Activated naive CD8-positive, alpha-beta T cell treated with anti-CD3 and anti-CD28 coated beads, Interleukin-2, amount 10 ng/mL, durations not matched to agents 7 days and 5 days (primary cell): ENCODE data around the gene NDUFB2. TPM values are rescaled to one million over a fixed set of nuclear protein-coding genes. Genes with fewer than 3 reads are reported as not detected.
A peak's percentile ranks its signal among the peaks of the same experiment; 100 is the strongest.
"Not testable (repeated sequence)": the region's sequence is repeated elsewhere in the genome, so short reads cannot be mapped to it uniquely, and the experiment has no call there.

Source experiments
- ATAC-seq: fragments of 150-1000 bp; cut with Tn5 transposase; one replicate; pipeline ENCODE4 v1.10.0; 2021; ENCODE audit warnings: low read depth, moderate library complexity
- POLR2A ChIA-PET: fragments of 350-600 bp; sonication (Branson Sonifier 250); formaldehyde crosslinking; loops from one replicate; lab custom pipeline; 2021; ENCODE audit warnings: antibody characterized with exemption; lab: Charles Lee
- DNase-seq: peaks from one replicate; pipeline ENCODE4 v3.0.0; 2021
- H3K27ac Mint-ChIP-seq: one replicate; pipeline ENCODE4 v1.8.0; 2022; ENCODE audit warnings: mild to moderate bottlenecking, mixed read lengths
- H3K27me3 Mint-ChIP-seq: one replicate; pipeline ENCODE4 v1.8.0; 2022; ENCODE audit warnings: mild to moderate bottlenecking, moderate library complexity, mixed read lengths
- H3K36me3 Mint-ChIP-seq: one replicate; pipeline ENCODE4 v1.8.0; 2021; ENCODE audit warnings: mild to moderate bottlenecking, mixed read lengths
- H3K4me1 Mint-ChIP-seq: one replicate; pipeline ENCODE4 v1.8.0; 2021; ENCODE audit warnings: mixed read lengths
- H3K4me3 Mint-ChIP-seq: one replicate; pipeline ENCODE4 v1.8.0; 2022; ENCODE audit warnings: mild to moderate bottlenecking, moderate library complexity, mixed read lengths
- H3K9me3 Mint-ChIP-seq: one replicate; pipeline ENCODE4 v1.8.0; 2021; ENCODE audit warnings: mixed read lengths
- total RNA-seq, 2 experiments: library from RNA; stranded (reverse); gene quantifications; one replicate each; pipeline ENCODE4 v1.2.3, GENCODE V29; 2021

The NDUFB2 gene
- total RNA-seq, 2 experiments from 2014 or later = 138 to 157 TPM

GRCh38 chr7:140661124-140661523 lies 35.4 kb upstream of the NDUFB2 start:
- POLR2A ChIA-PET = no interaction called here

DNA sequence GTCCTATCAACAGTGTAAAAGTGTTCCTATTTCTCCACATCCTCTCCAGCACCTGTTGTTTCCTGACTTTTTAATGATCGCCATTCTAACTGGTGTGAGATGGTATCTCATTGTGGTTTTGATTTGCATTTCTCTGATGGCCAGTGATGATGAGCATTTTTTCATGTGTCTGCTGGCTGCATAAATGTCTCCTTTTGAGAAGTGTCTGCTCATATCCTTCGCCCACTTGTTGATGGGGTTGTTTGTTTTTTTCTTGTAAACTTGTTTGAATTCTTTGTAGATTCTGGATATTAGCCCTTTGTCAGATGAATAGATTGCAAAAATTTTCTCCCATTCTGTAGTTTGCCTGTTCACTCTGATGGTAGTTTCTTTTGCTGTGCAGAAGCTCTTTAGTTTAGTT lies 33.6 kb upstream of the NDUFB2 start:
- H3K36me3 Mint-ChIP-seq, DNase-seq, H3K9me3 Mint-ChIP-seq, H3K4me3 Mint-ChIP-seq, H3K4me1 Mint-ChIP-seq, POLR2A ChIA-PET, ATAC-seq, H3K27ac Mint-ChIP-seq: not testable (repeated sequence)
- H3K27me3 Mint-ChIP-seq = peaks cover 34% of the 10 kb centered on the region

More at GRCh38 chr7:140661124-140661523, 35.4 kb upstream of the NDUFB2 start:
- H3K27ac Mint-ChIP-seq = no peak overlapping the region
- no peaks in the 10 kb centered on the region for H3K9me3 Mint-ChIP-seq
- no peak overlapping the region for H3K4me3 Mint-ChIP-seq
- H3K4me1 Mint-ChIP-seq = peaks cover 8% of the 10 kb centered on the region
- no peak for DNase-seq
- no peaks in the 10 kb centered on the region for H3K36me3 Mint-ChIP-seq
- no peak for ATAC-seq
- H3K27me3 Mint-ChIP-seq = peaks cover 34% of the 10 kb centered on the region

- ATAC-seq (no peak), DNase-seq (no peak)
- no peaks in the 10 kb centered on the region for H3K36me3 Mint-ChIP-seq
- no peak overlapping the region for H3K27ac Mint-ChIP-seq
- no peaks in the 10 kb centered on the region for H3K9me3 Mint-ChIP-seq
- H3K27me3 Mint-ChIP-seq = peaks cover 30% of the 10 kb centered on the region
- H3K4me1 Mint-ChIP-seq = peaks cover 9% of the 10 kb centered on the region
- POLR2A ChIA-PET = no interaction called here
- H3K4me3 Mint-ChIP-seq = no peak overlapping the region
Observed at GRCh38 chr7:140667476-140667875, 29.0 kb upstream of the NDUFB2 start.

- Mint-ChIP-seq H3K4me1 (peaks cover 9% of the 10 kb centered on the region), H3K36me3 (no peaks in the 10 kb centered on the region), H3K27me3 (peaks cover 26% of the 10 kb centered on the region), H3K4me3 (no peak overlapping the region), H3K27ac (no peak overlapping the region), H3K9me3 (no peaks in the 10 kb centered on the region)
- DNase-seq = no peak
- POLR2A ChIA-PET = interaction anchor here (0.6 kb wide), 1 partner anchor 1124 kb away, joined by 3 read pairs; no protein-coding TSS in a partner anchor
- no peak for ATAC-seq
Observed at GRCh38 chr7:140668641-140669040, 27.9 kb upstream of the NDUFB2 start.

- Mint-ChIP-seq H3K36me3 (no peaks in the 10 kb centered on the region), H3K9me3 (no peaks in the 10 kb centered on the region), H3K27me3 (peaks cover 22% of the 10 kb centered on the region), H3K4me3 (no peak overlapping the region), H3K27ac (no peak overlapping the region), H3K4me1 (peaks cover 15% of the 10 kb centered on the region)
- DNase-seq = no peak
- POLR2A ChIA-PET = no interaction called here
- no peak for ATAC-seq
Observed at GRCh38 chr7:140669352-140669751, 27.2 kb upstream of the NDUFB2 start.

DNA sequence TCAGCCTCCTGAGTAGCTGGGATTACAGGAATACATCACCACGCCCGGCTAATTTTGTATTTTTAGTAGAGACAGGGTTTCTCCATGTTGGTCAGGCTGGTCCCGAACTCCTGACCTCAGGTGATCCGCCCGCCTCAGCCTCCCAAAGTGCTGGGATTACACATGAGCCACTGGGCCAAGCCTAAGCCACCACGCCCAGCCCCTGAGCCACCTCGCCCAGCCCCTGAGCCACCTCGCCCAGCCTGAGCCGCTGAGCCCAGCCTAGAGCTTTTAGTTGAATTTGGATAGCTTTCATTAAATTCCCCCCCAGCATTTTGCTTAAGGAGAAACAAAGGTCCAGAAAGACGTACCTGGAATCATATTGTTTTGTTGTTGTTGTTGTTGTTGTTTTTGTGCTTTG lies 26.6 kb upstream of the NDUFB2 start:
- DNase-seq, H3K9me3 Mint-ChIP-seq, H3K36me3 Mint-ChIP-seq, H3K27ac Mint-ChIP-seq, POLR2A ChIA-PET, ATAC-seq, H3K4me3 Mint-ChIP-seq: not testable (repeated sequence)
- peaks cover 21% of the 10 kb centered on the region for H3K27me3 Mint-ChIP-seq
- peaks cover 20% of the 10 kb centered on the region for H3K4me1 Mint-ChIP-seq

- Mint-ChIP-seq H3K36me3 (no peaks in the 10 kb centered on the region), H3K9me3 (no peaks in the 10 kb centered on the region), H3K4me1 (peaks cover 25% of the 10 kb centered on the region), H3K27ac (no peak overlapping the region), H3K4me3 (no peak overlapping the region), H3K27me3 (peaks cover 15% of the 10 kb centered on the region)
- DNase-seq (no peak), ATAC-seq (no peak)
- POLR2A ChIA-PET = no interaction called here
Observed at GRCh38 chr7:140670343-140670935, 26.1 kb upstream of the NDUFB2 start.

GRCh38 chr7:140671966-140672365 lies 24.5 kb upstream of the NDUFB2 start:
- DNase-seq (no peak), ATAC-seq (no peak)
- Mint-ChIP-seq H3K27ac (peak overlapping the region; percentile 51), H3K4me3 (peak overlapping the region; percentile 64), H3K4me1 (peaks cover 31% of the 10 kb centered on the region), H3K36me3 (no peaks in the 10 kb centered on the region), H3K9me3 (no peaks in the 10 kb centered on the region), H3K27me3 (peaks cover 5% of the 10 kb centered on the region)
- POLR2A ChIA-PET = no interaction called here

DNA sequence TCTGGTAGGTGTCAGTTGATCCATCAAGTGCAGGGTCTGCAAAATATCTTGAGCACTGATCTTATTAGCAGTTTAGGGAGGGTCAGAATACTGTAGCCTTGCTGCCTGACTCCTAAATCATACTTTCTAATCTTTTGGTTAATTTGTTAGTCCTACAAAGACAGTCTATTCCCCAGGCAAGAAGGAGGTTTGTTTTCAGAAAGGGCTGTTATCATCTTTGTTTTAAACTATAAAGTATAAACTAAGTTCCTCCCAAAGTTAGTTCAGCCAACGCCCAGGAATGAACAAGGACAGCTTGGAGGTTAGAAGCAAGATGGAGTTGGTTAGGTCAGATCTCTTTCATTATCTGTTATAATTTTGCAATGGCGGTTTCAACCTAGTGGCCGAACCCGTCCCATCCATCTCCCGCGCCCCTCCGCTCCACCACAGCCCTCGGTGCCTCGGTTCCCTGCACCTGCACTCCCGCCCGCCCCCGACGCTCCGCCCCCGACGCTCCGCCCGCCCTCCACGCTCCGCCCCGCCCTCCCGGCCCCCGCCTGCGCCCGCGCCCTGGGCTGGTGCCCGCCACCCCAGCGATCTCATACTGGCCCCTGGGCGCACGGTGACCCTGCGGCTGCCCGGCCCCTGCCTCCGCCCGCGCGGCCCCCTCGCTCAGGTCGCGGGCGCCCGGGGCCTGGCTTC lies 24.0 kb upstream of the NDUFB2 start, which contains the start of gene ADCK2:
TSS of gene ADCK2 (plus strand) at position 564 of the 681 bp plus-strand sequence. CDS start 386 bp downstream, outside the sequence.
- Mint-ChIP-seq H3K9me3 (no peaks in the 10 kb centered on the region), H3K27ac (peak within 1 kb of the TSS; percentile 87), H3K4me3 (peak within 1 kb of the TSS; percentile 91), H3K4me1 (peaks cover 31% of the 10 kb centered on the region), H3K27me3 (peaks cover 5% of the 10 kb centered on the region), H3K36me3 (peaks cover 2% of the 10 kb centered on the region)
- ATAC-seq = peak; percentile 66
- POLR2A ChIA-PET = interaction anchor here (0.9 to 1.4 kb wide), 4 partner anchors 25 to 342 kb away, joined by 3 to 6 read pairs (median 4); partner anchors contain the start of gene MRPS33
- DNase-seq = no peak

- H3K4me1 Mint-ChIP-seq = peaks cover 31% of the 10 kb centered on the region
- H3K27ac Mint-ChIP-seq = peak overlapping the region; percentile 87
- peaks cover 3% of the 10 kb centered on the region for H3K27me3 Mint-ChIP-seq
- peak; percentile 82 for DNase-seq
- POLR2A ChIA-PET = interaction anchor here (0.7 to 1.4 kb wide), 7 partner anchors 17 to 1065 kb away, joined by 3 to 7 read pairs (median 4); partner anchors contain the start of genes MRPS33, NDUFB2 and SSBP1
- no peaks in the 10 kb centered on the region for H3K9me3 Mint-ChIP-seq
- ATAC-seq = peak; percentile 79
- peaks cover 9% of the 10 kb centered on the region for H3K36me3 Mint-ChIP-seq
- H3K4me3 Mint-ChIP-seq = peak overlapping the region; percentile 91
Observed at GRCh38 chr7:140673063-140673773, 23.3 kb upstream of the NDUFB2 start.

GRCh38 chr7:140673774-140674155 lies 22.7 kb upstream of the NDUFB2 start:
- DNase-seq (no peak), ATAC-seq (no peak)
- Mint-ChIP-seq H3K9me3 (no peaks in the 10 kb centered on the region), H3K4me1 (peaks cover 31% of the 10 kb centered on the region), H3K27me3 (peaks cover 3% of the 10 kb centered on the region), H3K36me3 (peaks cover 14% of the 10 kb centered on the region), H3K4me3 (peak overlapping the region; percentile 91), H3K27ac (peak overlapping the region; percentile 87)
- POLR2A ChIA-PET = interaction anchor here (0.7 to 1.4 kb wide), 6 partner anchors 17 to 1064 kb away, joined by 3 to 7 read pairs (median 4); partner anchors contain the start of genes MRPS33, NDUFB2 and SSBP1

DNA sequence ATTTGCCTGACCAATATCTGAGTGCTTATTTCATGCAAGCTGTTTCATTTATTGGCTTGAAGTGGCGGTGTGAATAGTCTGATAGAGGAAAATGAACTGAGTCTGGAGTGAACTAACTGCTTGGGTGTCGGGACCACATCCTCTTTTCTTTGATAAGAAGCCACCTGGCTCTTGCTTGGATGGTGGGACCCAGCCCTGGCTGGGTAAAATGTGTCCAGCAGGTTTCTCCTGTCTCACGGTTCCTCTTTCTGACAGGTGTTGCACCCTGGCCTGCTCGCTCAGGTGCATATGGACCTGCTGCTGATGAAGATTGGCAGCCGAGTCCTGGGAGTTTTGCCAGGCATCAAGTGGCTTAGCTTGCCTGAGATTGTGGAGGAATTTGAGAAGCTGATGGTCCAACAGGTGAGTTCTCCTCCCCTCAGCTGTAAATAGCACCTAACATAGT lies 22.1 kb upstream of the NDUFB2 start:
- no peaks in the 10 kb centered on the region for H3K9me3 Mint-ChIP-seq
- H3K36me3 Mint-ChIP-seq = peaks cover 19% of the 10 kb centered on the region
- H3K27me3 Mint-ChIP-seq = peaks cover 3% of the 10 kb centered on the region
- H3K4me3 Mint-ChIP-seq = peak overlapping the region; percentile 91
- POLR2A ChIA-PET = interaction anchor here (0.7 to 1.3 kb wide), 2 partner anchors 18 to 341 kb away, joined by 3 to 7 read pairs; partner anchors contain the start of gene MRPS33
- no peak for ATAC-seq
- DNase-seq = no peak
- H3K4me1 Mint-ChIP-seq = peaks cover 31% of the 10 kb centered on the region
- H3K27ac Mint-ChIP-seq = peak overlapping the region; percentile 74
